ENCODE results near the gene TUT4.

Gene TUT4

DNA sequence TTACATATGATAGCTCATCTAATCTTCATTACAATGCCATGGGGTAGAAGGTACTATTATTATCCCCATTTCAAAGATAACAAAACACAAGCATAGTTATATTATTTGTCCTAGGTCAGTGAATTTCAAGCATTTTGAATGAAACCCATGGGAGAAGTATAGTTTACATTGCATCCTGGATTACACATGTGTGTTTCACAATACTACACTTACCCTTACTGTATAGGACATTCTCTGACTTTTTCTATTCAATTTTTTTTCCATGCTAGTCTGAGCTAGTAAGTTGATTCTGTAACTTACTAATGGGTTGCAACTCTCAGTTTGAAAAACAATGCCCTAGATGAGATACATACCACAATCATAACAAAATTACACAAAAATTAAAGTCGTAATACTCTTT is 40.6 kb upstream of the TUT4 start:
- H4K20me1 ChIP-seq (ENCODE audit: insufficient read depth, low read length), result no peaks in the 10 kb centered on the region
- no peaks in the 10 kb centered on the region for H3K79me2 ChIP-seq (ENCODE audit: insufficient read depth, low read length)
- TF ChIP-seq, protein P1, sequence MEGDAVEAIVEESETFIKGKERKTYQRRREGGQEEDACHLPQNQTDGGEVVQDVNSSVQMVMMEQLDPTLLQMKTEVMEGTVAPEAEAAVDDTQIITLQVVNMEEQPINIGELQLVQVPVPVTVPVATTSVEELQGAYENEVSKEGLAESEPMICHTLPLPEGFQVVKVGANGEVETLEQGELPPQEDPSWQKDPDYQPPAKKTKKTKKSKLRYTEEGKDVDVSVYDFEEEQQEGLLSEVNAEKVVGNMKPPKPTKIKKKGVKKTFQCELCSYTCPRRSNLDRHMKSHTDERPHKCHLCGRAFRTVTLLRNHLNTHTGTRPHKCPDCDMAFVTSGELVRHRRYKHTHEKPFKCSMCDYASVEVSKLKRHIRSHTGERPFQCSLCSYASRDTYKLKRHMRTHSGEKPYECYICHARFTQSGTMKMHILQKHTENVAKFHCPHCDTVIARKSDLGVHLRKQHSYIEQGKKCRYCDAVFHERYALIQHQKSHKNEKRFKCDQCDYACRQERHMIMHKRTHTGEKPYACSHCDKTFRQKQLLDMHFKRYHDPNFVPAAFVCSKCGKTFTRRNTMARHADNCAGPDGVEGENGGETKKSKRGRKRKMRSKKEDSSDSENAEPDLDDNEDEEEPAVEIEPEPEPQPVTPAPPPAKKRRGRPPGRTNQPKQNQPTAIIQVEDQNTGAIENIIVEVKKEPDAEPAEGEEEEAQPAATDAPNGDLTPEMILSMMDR (IDR thresholded peaks at IDR 0.05; ENCODE audit: low read length), result no peak
- no peak for TF ChIP-seq EZH2 (IDR thresholded peaks at IDR 0.05; ENCODE audit: borderline replicate concordance, low read length)
- H2AFZ ChIP-seq (ENCODE audit: low read length), result no peak overlapping the region
- peak overlapping the region; percentile 44; the same call in 1 of the 2 replicates for H3K4me2 ChIP-seq (ENCODE audit: low read length)
- peaks cover 20% of the 10 kb centered on the region for H3K4me1 ChIP-seq (ENCODE audit: insufficient read depth, low read length, severe bottlenecking)
- H3K9me2 ChIP-seq (ENCODE audit: low read depth, low read length), result no peaks in the 10 kb centered on the region
- peak overlapping the region; percentile 68 for H3K27ac ChIP-seq (ENCODE audit: low read depth, low read length, poor library complexity, severe bottlenecking)
- H3F3A ChIP-seq (ENCODE audit: insufficient read depth, low read length), result no peaks in the 10 kb centered on the region
- no peaks in the 10 kb centered on the region for H3K9me3 ChIP-seq (ENCODE audit: low read length)
- no peaks in the 10 kb centered on the region for H3K36me3 ChIP-seq (ENCODE audit: insufficient read depth, low read length)
- no peaks in the 10 kb centered on the region for H3K27me3 ChIP-seq (ENCODE audit: insufficient read depth, low read length)
- H3K9ac ChIP-seq (ENCODE audit: low read length), result no peak overlapping the region
- no peak overlapping the region for H3K4me3 ChIP-seq (ENCODE audit: low read depth, low read length, poor library complexity, severe bottlenecking)

DNA sequence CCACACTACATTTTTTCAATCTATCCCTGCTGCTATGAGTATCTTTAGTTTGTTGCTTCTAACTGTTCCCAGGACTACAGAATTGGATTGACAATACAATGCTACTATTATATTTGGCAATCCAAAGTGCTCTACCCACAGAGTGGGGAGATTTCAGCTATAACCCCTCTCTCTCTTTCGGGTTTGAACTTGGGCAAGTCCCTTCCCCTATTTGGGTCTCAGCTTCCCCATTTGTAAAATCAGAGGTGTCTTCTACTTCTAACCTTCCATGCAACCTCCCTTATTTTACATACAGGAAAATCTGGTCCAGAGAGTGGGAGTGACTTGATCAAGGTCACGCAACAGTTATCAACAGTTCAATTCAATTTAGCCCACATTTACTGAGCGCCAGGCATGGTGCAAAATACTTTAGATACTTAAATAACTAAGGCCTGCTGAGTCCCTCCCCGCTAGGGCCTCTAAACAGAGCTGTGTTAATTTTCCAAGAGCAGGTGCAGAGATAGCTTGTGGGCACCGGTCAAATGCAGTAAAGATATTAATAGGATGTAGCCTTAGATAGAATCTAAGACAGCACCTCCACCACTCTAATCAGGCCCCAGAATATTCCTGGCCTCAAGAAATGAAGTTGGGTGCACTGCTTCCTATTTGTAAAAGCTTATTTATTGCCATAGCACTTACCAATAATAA is 39.9 kb upstream of the TUT4 start:
- Histone ChIP-seq H3K4me1 (ENCODE audit: insufficient read depth, low read length, severe bottlenecking) (peaks cover 20% of the 10 kb centered on the region), H3K9ac (ENCODE audit: low read length) (peak overlapping the region; percentile 4; the same call in 1 of the 2 replicates), H3K27me3 (ENCODE audit: insufficient read depth, low read length) (no peaks in the 10 kb centered on the region), H3K27ac (ENCODE audit: low read depth, low read length, poor library complexity, severe bottlenecking) (peak overlapping the region; percentile 68), H4K20me1 (ENCODE audit: insufficient read depth, low read length) (no peaks in the 10 kb centered on the region), H3K9me2 (ENCODE audit: low read depth, low read length) (no peaks in the 10 kb centered on the region), H3K4me2 (ENCODE audit: low read length) (peak overlapping the region; percentile 44), H3K79me2 (ENCODE audit: insufficient read depth, low read length) (no peaks in the 10 kb centered on the region), H2AFZ (ENCODE audit: low read length) (no peak overlapping the region; the same call in 1 of the 2 replicates), H3K4me3 (ENCODE audit: low read depth, low read length, poor library complexity, severe bottlenecking) (no peak overlapping the region), H3K9me3 (ENCODE audit: low read length) (no peaks in the 10 kb centered on the region), H3F3A (ENCODE audit: insufficient read depth, low read length) (no peaks in the 10 kb centered on the region), H3K36me3 (ENCODE audit: insufficient read depth, low read length) (no peaks in the 10 kb centered on the region)
- TF ChIP-seq EZH2 (IDR thresholded peaks at IDR 0.05; ENCODE audit: borderline replicate concordance, low read length), result no peak
- TF ChIP-seq, protein P1 (IDR thresholded peaks at IDR 0.05; ENCODE audit: low read length), result no peak

GRCh38 chr1:52590266-52590665 is 37.4 kb upstream of the TUT4 start:
- no peaks in the 10 kb centered on the region for H3K36me3 ChIP-seq (ENCODE audit: insufficient read depth, low read length)
- no peaks in the 10 kb centered on the region for H3F3A ChIP-seq (ENCODE audit: insufficient read depth, low read length)
- H3K4me2 ChIP-seq (ENCODE audit: low read length), result no peak overlapping the region
- TF ChIP-seq EZH2 (IDR thresholded peaks at IDR 0.05; ENCODE audit: borderline replicate concordance, low read length), result no peak
- TF ChIP-seq, protein P1 (IDR thresholded peaks at IDR 0.05; ENCODE audit: low read length), result no peak
- H3K4me3 ChIP-seq (ENCODE audit: low read depth, low read length, poor library complexity, severe bottlenecking), result no peak overlapping the region
- H3K79me2 ChIP-seq (ENCODE audit: insufficient read depth, low read length), result no peaks in the 10 kb centered on the region
- H3K27ac ChIP-seq (ENCODE audit: low read depth, low read length, poor library complexity, severe bottlenecking), result no peak overlapping the region
- H3K9me3 ChIP-seq (ENCODE audit: low read length), result no peaks in the 10 kb centered on the region
- no peaks in the 10 kb centered on the region for H3K9me2 ChIP-seq (ENCODE audit: low read depth, low read length)
- H4K20me1 ChIP-seq (ENCODE audit: insufficient read depth, low read length), result no peaks in the 10 kb centered on the region
- no peak overlapping the region for H3K9ac ChIP-seq (ENCODE audit: low read length)
- no peak overlapping the region for H2AFZ ChIP-seq (ENCODE audit: low read length)
- no peaks in the 10 kb centered on the region for H3K27me3 ChIP-seq (ENCODE audit: insufficient read depth, low read length)
- H3K4me1 ChIP-seq (ENCODE audit: insufficient read depth, low read length, severe bottlenecking), result peaks cover 20% of the 10 kb centered on the region
